A673 (cell line): ENCODE measurements around the gene AGAP1.

Experiments
- CTCF ChIP-seq: fragments of 300-800, 200-600 bp; sonication (generic); conservative IDR thresholded peaks from 2 replicates; pipeline ENCODE4 v1.5.1; 2017; ENCODE audit warnings: low read depth, mild to moderate bottlenecking, antibody characterized with exemption, low read length, moderate library complexity, mixed read lengths
- EZH2 ChIP-seq: fragments of 200-600 bp; sonication (generic); IDR thresholded peaks from 2 replicates; pipeline ENCODE4 v1.6.1; 2017; ENCODE audit warnings: borderline replicate concordance, low read depth, mild to moderate bottlenecking, mixed read lengths, antibody characterized with exemption, low read length; ENCODE audit not compliant: poor library complexity, severe bottlenecking

DNA sequence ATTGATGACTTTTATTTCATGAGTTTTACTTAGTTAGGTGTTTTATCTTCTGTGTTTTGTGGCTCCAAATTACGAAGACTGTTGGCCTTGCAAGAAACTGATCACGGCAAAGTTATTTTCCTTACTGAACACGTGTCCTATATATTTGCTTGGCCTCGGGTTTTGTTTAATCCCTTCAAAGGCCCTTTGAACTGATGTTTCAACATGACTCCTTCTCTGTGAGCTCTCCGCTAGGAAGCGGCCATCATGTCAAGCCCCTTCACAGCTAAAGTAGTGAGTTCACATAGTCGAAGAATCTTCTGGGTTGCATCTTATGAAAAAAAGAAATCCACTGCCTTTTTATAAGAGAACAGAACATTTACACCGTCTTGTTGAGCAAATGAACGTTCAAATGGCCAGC, 515.0 kb downstream of the AGAP1 start:
- TF ChIP-seq CTCF (no peak), EZH2 (no peak)
